ENCODE results near the gene GPRC5D.

GRCh38 chr12:12954356-12954755 lies 2.4 kb upstream of the GPRC5D start:
- TF ChIP-seq TP53 (CRISPR knock-in tag; IDR thresholded peaks at IDR 0.05) (no peak), STAT6 (CRISPR knock-in tag; conservative IDR thresholded peaks at IDR 0.05; ENCODE audit: low read depth) (no peak), JUN (CRISPR knock-in tag; IDR thresholded peaks at IDR 0.05) (no peak), FOXP1 (CRISPR knock-in tag; IDR thresholded peaks at IDR 0.05; ENCODE audit: borderline replicate concordance) (no peak), IRF2 (CRISPR knock-in tag; IDR thresholded peaks at IDR 0.05; ENCODE audit: borderline replicate concordance, low read depth) (no peak), MAX (CRISPR knock-in tag; IDR thresholded peaks at IDR 0.05) (no peak), ATF2 (CRISPR knock-in tag; IDR thresholded peaks at IDR 0.05; ENCODE audit: borderline replicate concordance, low read depth) (no peak), PRRX2 (CRISPR knock-in tag; IDR thresholded peaks at IDR 0.05) (no peak)

Measured in WTC11 (cell line).